ENCODE measurements around the gene ROBO1. TPM values are rescaled to one million over a fixed set of nuclear protein-coding genes. Genes with fewer than 3 reads are reported as not detected.

The ROBO1 gene
- total and polyA plus RNA-seq, 2 donors (not counting 3 experiments of a cell fraction or from before 2014, with no cell fraction given): 5.9 to 14.2 TPM

DNA sequence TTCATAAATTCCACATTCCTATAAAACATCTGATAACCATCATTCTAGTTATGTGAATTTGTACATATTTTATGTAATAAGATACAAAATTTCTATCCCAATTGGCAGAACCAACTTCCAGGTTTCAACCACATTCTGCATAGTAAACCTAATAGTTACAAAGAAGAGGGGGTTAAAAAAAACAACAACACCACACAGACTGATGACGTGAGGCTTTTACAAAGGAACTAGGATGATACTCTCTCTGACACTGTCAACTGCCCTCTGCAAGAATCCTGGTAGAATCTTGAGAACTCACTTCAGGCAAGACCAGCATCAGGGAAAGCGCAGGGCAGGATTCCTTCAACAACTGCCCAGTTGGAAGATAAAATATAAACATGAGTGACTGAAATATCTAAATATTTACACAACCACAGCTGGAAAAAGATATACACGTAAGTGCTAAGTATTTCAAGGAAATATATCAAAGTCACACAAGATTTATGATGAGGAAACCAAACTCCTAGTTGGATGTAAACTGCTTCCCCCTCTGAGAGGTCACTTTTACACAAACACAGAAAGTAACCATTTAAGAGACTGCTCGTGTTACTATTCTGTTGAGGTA lies 816.4 kb downstream of the ROBO1 start:
- H3K9ac ChIP-seq (replicated peaks; ENCODE audit: extremely low read depth, insufficient read depth, low read length): no peak overlapping the region
- H4K20me1 ChIP-seq (replicated peaks; ENCODE audit: control insufficient read depth, extremely low read depth, insufficient read depth, low read length): no peaks in the 10 kb centered on the region
- ChIA-PET POLR2A (no interaction called here), CTCF (interaction anchor here (0.6 to 1.4 kb wide), 2 partner anchors 10 to 20 kb away, joined by 3 to 4 read pairs; no protein-coding TSS in a partner anchor)
- no peak overlapping the region for H3K27ac ChIP-seq (ENCODE audit: insufficient read depth, low read depth, low read length)
- TF ChIP-seq GATA2 (IDR thresholded peaks at IDR 0.05; ENCODE audit: insufficient read depth, insufficient read length, low read depth, low read length) (no peak), CTCF (IDR thresholded peaks at IDR 0.05; ENCODE audit: extremely low read depth in 1 of 2, insufficient read depth in 1 of 2, low read depth in 1 of 2, low read length in 2 of 2) (no peak), FOS (IDR thresholded peaks at IDR 0.05; ENCODE audit: borderline replicate concordance, insufficient read depth, low read length) (no peak)
- dilution Hi-C loops (cut with MboI; ENCODE audit: extremely low pct_ligation_motif_present, low sequenced_read_pairs) (no loop called here), intact Hi-C loops (cut with micrococcal nuclease) (no loop called here)
- no peaks in the 10 kb centered on the region for H3K36me3 ChIP-seq (ENCODE audit: control insufficient read depth in 2 of 2, extremely low read depth in 1 of 2, insufficient read depth in 2 of 2, low read length in 2 of 2)
- no peaks in the 10 kb centered on the region for H3K9me1 ChIP-seq (replicated peaks; ENCODE audit: control insufficient read depth, extremely low read depth, insufficient read depth, low read length)
- H3K4me2 ChIP-seq (ENCODE audit: insufficient read depth, low read length): no peak overlapping the region
- no TSS peak for BruUV-seq (replicated peaks)
- H3K4me3 ChIP-seq (replicated peaks in 1 of 3; ENCODE audit: insufficient read depth in 1 of 3, low read depth in 1 of 3, low read length in 3 of 3): no peak overlapping the region
- no peaks in the 10 kb centered on the region for H3K27me3 ChIP-seq (ENCODE audit: control insufficient read depth in 2 of 2, insufficient read depth in 2 of 2, low read length in 2 of 2)
- H3K4me1 ChIP-seq (ENCODE audit: control insufficient read depth, extremely low read depth, insufficient read depth, low read length): no peaks in the 10 kb centered on the region
- no peak overlapping the region for H2AFZ ChIP-seq (ENCODE audit: low read depth, low read length)
- H3K9me3 ChIP-seq (replicated peaks; ENCODE audit: control insufficient read depth, insufficient read depth, low read length): no peaks in the 10 kb centered on the region
- no peaks in the 10 kb centered on the region for H3K79me2 ChIP-seq (ENCODE audit: control insufficient read depth, insufficient read depth, low read length)
- FAIRE-seq (no peak), DNase-seq (ENCODE audit: low read depth, low spot score) (no peak)

DNA sequence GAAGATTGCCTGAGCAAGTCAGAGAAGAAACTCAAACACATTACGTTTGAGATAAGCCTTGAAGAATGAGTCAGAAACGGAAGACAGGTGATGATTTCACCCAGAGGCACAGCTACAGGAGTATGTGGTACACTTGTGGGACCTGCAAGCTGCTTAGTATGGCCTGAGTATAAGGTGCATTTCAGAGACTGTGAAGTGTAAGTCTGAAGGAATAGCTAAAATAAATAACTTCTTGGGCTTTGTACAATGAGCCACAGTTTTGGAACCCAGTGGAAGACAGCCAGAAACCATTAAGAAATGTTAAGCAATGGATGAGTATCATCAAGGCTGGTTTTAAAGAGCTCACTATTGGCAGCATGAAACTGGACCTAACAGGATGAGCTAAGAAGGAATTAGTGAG lies 826.2 kb downstream of the ROBO1 start:
- H3K4me3 ChIP-seq (replicated peaks in 1 of 3; ENCODE audit: insufficient read depth in 1 of 3, low read depth in 1 of 3, low read length in 3 of 3): no peak overlapping the region
- H3K4me2 ChIP-seq (ENCODE audit: insufficient read depth, low read length): no peak overlapping the region
- intact Hi-C loops (cut with micrococcal nuclease) (no loop called here), dilution Hi-C loops (cut with MboI; ENCODE audit: extremely low pct_ligation_motif_present, low sequenced_read_pairs) (no loop called here)
- H4K20me1 ChIP-seq (replicated peaks; ENCODE audit: control insufficient read depth, extremely low read depth, insufficient read depth, low read length): no peaks in the 10 kb centered on the region
- DNase-seq (ENCODE audit: low read depth, low spot score) (no peak), FAIRE-seq (no peak)
- H3K27me3 ChIP-seq (ENCODE audit: control insufficient read depth in 2 of 2, insufficient read depth in 2 of 2, low read length in 2 of 2): no peaks in the 10 kb centered on the region
- no peak overlapping the region for H3K27ac ChIP-seq (ENCODE audit: insufficient read depth, low read depth, low read length)
- BruUV-seq (replicated peaks): no TSS peak
- H3K4me1 ChIP-seq (ENCODE audit: control insufficient read depth, extremely low read depth, insufficient read depth, low read length): no peaks in the 10 kb centered on the region
- no peak overlapping the region for H2AFZ ChIP-seq (ENCODE audit: low read depth, low read length)
- H3K36me3 ChIP-seq (ENCODE audit: control insufficient read depth in 2 of 2, extremely low read depth in 1 of 2, insufficient read depth in 2 of 2, low read length in 2 of 2): no peaks in the 10 kb centered on the region
- H3K9ac ChIP-seq (replicated peaks; ENCODE audit: extremely low read depth, insufficient read depth, low read length): no peak overlapping the region
- no peaks in the 10 kb centered on the region for H3K79me2 ChIP-seq (ENCODE audit: control insufficient read depth, insufficient read depth, low read length)
- TF ChIP-seq JUN (IDR thresholded peaks at IDR 0.05; ENCODE audit: borderline replicate concordance, insufficient read depth, insufficient read length, low read depth) (no peak), CTCF (IDR thresholded peaks at IDR 0.05; ENCODE audit: extremely low read depth in 1 of 2, insufficient read depth in 1 of 2, low read depth in 1 of 2, low read length in 2 of 2) (no peak), POLR2A (IDR thresholded peaks at IDR 0.05; ENCODE audit: low read depth, low read length) (no peak), EZH2 (IDR thresholded peaks at IDR 0.05; ENCODE audit: borderline replicate concordance, low read depth, low read length, severe bottlenecking) (no peak), GATA2 (IDR thresholded peaks at IDR 0.05; ENCODE audit: insufficient read depth, insufficient read length, low read depth, low read length) (no peak), MYC (IDR thresholded peaks at IDR 0.05; ENCODE audit: low read depth, low read length) (no peak), FOS (IDR thresholded peaks at IDR 0.05; ENCODE audit: borderline replicate concordance, insufficient read depth, low read length) (no peak), POLR2AphosphoS5 (IDR thresholded peaks at IDR 0.05; ENCODE audit: insufficient read depth, low read depth, low read length) (no peak)
- TF ChIP-seq, protein P1, sequence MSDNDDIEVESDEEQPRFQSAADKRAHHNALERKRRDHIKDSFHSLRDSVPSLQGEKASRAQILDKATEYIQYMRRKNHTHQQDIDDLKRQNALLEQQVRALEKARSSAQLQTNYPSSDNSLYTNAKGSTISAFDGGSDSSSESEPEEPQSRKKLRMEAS (IDR thresholded peaks at IDR 0.05; ENCODE audit: insufficient read depth, insufficient read length): no peak
- CTCF ChIA-PET: interaction anchor here (1.0 to 1.3 kb wide), 2 partner anchors 9 to 11 kb away, joined by 3 to 4 read pairs; no protein-coding TSS in a partner anchor
- POLR2A ChIA-PET: no interaction called here
- no peaks in the 10 kb centered on the region for H3K9me1 ChIP-seq (replicated peaks; ENCODE audit: control insufficient read depth, extremely low read depth, insufficient read depth, low read length)
- H3K9me3 ChIP-seq (replicated peaks; ENCODE audit: control insufficient read depth, insufficient read depth, low read length): no peaks in the 10 kb centered on the region

Measured in endothelial cell of umbilical vein (primary cell).